HCT116 (cell line): ENCODE results near the gene CMIP. TPM values are rescaled to one million over a fixed set of nuclear protein-coding genes. Genes with fewer than 3 reads are reported as not detected.

ENCODE experiments used
- ATAC-seq: fragments of 200-7000 bp; cut with Tn5 transposase; 2 replicates; pipeline ENCODE4 v1.9.1; 2020; ENCODE audit warnings: mild to moderate bottlenecking, moderate library complexity
- BruUV-seq: library from RNA; stranded (reverse); fragments of 400-500 nt; replicated peaks from 2 replicates; lab custom pipeline; 2021; lab: Mats Ljungman, UMichigan
- CTCF ChIA-PET: fragments of 300-600 bp; sonication (Branson Sonifier 250); formaldehyde crosslinking; loops from one replicate; lab custom pipeline; 2021; ENCODE audit warnings: antibody characterized with exemption; lab: Charles Lee
- POLR2A ChIA-PET: fragments of 300-600, 350-600 bp; sonication (Branson Sonifier 250); formaldehyde crosslinking; loops from one replicate; lab custom pipeline; 2021; ENCODE audit warnings: antibody characterized with exemption; lab: Charles Lee
- RAD21 ChIA-PET, 2 experiments: fragments of 300-600 bp; sonication (Branson Sonifier 250); formaldehyde crosslinking; loops; one replicate each; lab custom pipeline; 2023; ENCODE audit warnings: low total read pairs in 2 of 2; ENCODE audit not compliant: uncharacterized antibody in 2 of 2, unreplicated experiment in 2 of 2, low non-redundant PET in 1 of 2; lab: Charles Lee
- DNase-seq: peaks from one replicate; pipeline ENCODE4 v3.0.0-alpha.2; 2010; ENCODE audit warnings: low read depth, low spot score
- H2AFZ ChIP-seq: fragments of 200-600 bp; shearing (Covaris generic), sonication (generic); 2 replicates; pipeline ENCODE4 v1.6.1; 2017; ENCODE audit warnings: low read depth, mixed run types, mixed read lengths, antibody characterized with exemption, low read length; ENCODE audit not compliant: poor library complexity, severe bottlenecking
- H3K27ac ChIP-seq: 2 replicates; pipeline ENCODE4 v1.5.1; 2012; ENCODE audit warnings: low read depth, low read length
- H3K27me3 ChIP-seq: fragments of 200-600 bp; sonication (generic); 2 replicates; pipeline ENCODE4 v1.6.1; 2016; ENCODE audit warnings: mixed run types, low read length, mixed read lengths; ENCODE audit not compliant: insufficient read depth
- H3K36me3 ChIP-seq, 2 experiments: fragments of 200-500 bp in 1 of 2; fragments of 200-600 bp in 1 of 2; sonication (Bioruptor generic) in 1 of 2; sonication (generic) in 1 of 2; 2 replicates each; pipeline versions ENCODE4 v1.5.1 to v1.6.1; 2014 to 2016; ENCODE audit warnings: low read length in 2 of 2, inconsistent platforms in 1 of 2, mixed read lengths in 1 of 2, mixed run types in 1 of 2; ENCODE audit not compliant: insufficient read depth in 2 of 2, control insufficient read depth in 1 of 2
- H3K4me1 ChIP-seq, 2 experiments: fragments of 200-600 bp in 1 of 2; sonication (generic) in 1 of 2; 2 replicates each; pipeline versions ENCODE4 v1.5.1 to v1.6.1; 2012 to 2017; ENCODE audit warnings: low read length in 2 of 2, inconsistent platforms in 1 of 2, mild to moderate bottlenecking in 1 of 2, mixed read lengths in 1 of 2, mixed run types in 1 of 2, moderate library complexity in 1 of 2; ENCODE audit not compliant: insufficient read depth in 2 of 2, control insufficient read depth in 1 of 2
- H3K4me2 ChIP-seq: fragments of 200-600 bp; sonication (generic); 2 replicates; pipeline ENCODE4 v1.6.1; 2017; ENCODE audit warnings: mixed run types, low read length, mixed read lengths
- H3K4me3 ChIP-seq, 2 experiments: fragments of 200-600 bp in 1 of 2; sonication (generic) in 1 of 2; replicated peaks in 1 of 2; 2 replicates each; pipeline ENCODE4 v1.5.1; 2011 to 2016; ENCODE audit warnings: low read length in 2 of 2, control low read depth in 1 of 2, low read depth in 1 of 2, mild to moderate bottlenecking in 1 of 2, mixed read lengths in 1 of 2, mixed run types in 1 of 2
- H3K79me2 ChIP-seq: fragments of 200-600 bp; sonication (generic); 2 replicates; pipeline ENCODE4 v1.6.1; 2017; ENCODE audit warnings: mild to moderate bottlenecking, mixed run types, low read length, moderate library complexity, mixed read lengths; ENCODE audit not compliant: insufficient read depth
- H3K9ac ChIP-seq: fragments of 200-600 bp; sonication (generic); 2 replicates; pipeline ENCODE4 v1.6.1; 2016; ENCODE audit warnings: low read length, mixed read lengths
- H3K9me2 ChIP-seq: fragments of 200-600 bp; sonication (generic), shearing (Covaris generic); 2 replicates; pipeline ENCODE4 v1.6.1; 2017; ENCODE audit warnings: mixed run types, mild to moderate bottlenecking, moderate library complexity; ENCODE audit not compliant: insufficient read depth
- H3K9me3 ChIP-seq, 2 experiments: fragments of 200-500 bp in 1 of 2; fragments of 200-600 bp in 1 of 2; sonication (Bioruptor generic) in 1 of 2; sonication (generic) in 1 of 2; 2 replicates each; pipeline ENCODE4 v1.6.1; 2014 to 2017; ENCODE audit warnings: low read length in 2 of 2, mixed read lengths in 2 of 2, inconsistent platforms in 1 of 2, low read depth in 1 of 2, mild to moderate bottlenecking in 1 of 2, mixed run types in 1 of 2, moderate library complexity in 1 of 2; ENCODE audit not compliant: control insufficient read depth in 1 of 2, insufficient read depth in 1 of 2
- H4K20me1 ChIP-seq: fragments of 200-600 bp; sonication (generic), shearing (Covaris generic); 2 replicates; pipeline ENCODE4 v1.6.1; 2017; ENCODE audit warnings: mixed run types, mild to moderate bottlenecking, moderate library complexity; ENCODE audit not compliant: insufficient read depth
- CEBPB ChIP-seq: IDR thresholded peaks from 2 replicates; pipeline ENCODE4 v1.6.1; 2012; ENCODE audit warnings: low read depth
- EZH2 ChIP-seq: fragments of 200-600 bp; sonication (generic); IDR thresholded peaks from 2 replicates; pipeline ENCODE4 v1.6.1; 2017; ENCODE audit warnings: antibody characterized with exemption, mixed run types
- JUND ChIP-seq: IDR thresholded peaks from 2 replicates; pipeline ENCODE4 v1.6.1; 2012
- YY1 ChIP-seq: IDR thresholded peaks from 2 replicates; pipeline ENCODE4 v1.6.1; 2011; ENCODE audit warnings: low read length, low read depth, moderate library complexity, mild to moderate bottlenecking; ENCODE audit not compliant: insufficient replicate concordance; ENCODE audit errors: extremely low read depth
- intact Hi-C: fragments of 100-400 bp; cut with micrococcal nuclease; formaldehyde crosslinking; loops from 2 replicates; pipeline ENCODE4 v1.10.0; 2022
- total RNA-seq: library from RNA; stranded (reverse); gene quantifications from one replicate; pipeline ENCODE4 v1.2.1, GENCODE V29; 2021; ENCODE audit not compliant: unreplicated experiment

Gene CMIP
- total RNA-seq, 1 experiment from 2014 or later, result 64.6 TPM

DNA sequence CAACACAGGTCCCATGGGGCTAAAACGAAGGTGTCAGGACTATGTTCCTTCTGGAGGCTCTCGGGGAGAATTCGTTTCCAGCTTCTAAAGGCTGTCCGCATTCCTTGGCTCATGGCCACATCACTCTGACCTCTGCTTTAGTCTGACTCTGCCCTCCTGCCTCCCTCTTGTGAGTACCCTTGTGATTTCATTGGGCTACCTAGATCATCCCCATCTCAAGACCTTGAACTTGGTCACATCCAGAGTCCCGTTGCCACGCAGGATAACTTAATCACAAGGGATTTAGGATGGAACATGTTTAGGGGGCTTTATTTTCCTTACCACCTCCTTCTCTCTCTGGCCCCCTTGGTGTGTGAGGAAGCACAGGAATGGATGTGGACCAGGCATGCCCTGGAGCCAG is 173.6 kb downstream of the CMIP start:
- Histone ChIP-seq H3K4me3 (no peak overlapping the region), H3K9me2 (no peaks in the 10 kb centered on the region), H3K9me3 (no peaks in the 10 kb centered on the region), H3K9ac (no peak overlapping the region), H2AFZ (no peak overlapping the region), H3K27me3 (no peaks in the 10 kb centered on the region), H3K4me1 (peaks cover 3 to 19% of the 10 kb centered on the region in 2 experiments; a peak in 3 of 4 replicates), H3K27ac (no peak overlapping the region), H4K20me1 (no peaks in the 10 kb centered on the region), H3K79me2 (peaks cover 55% of the 10 kb centered on the region; the same call in 1 of the 2 replicates), H3K36me3 (peaks cover 0 to 5% of the 10 kb centered on the region in 2 experiments; a peak in 2 of 4 replicates), H3K4me2 (no peak overlapping the region)
- DNase-seq (no peak), ATAC-seq (no peak)
- TF ChIP-seq CEBPB (no peak), JUND (no peak)
- RAD21 ChIA-PET, result no interaction called here
- BruUV-seq, result no TSS peak
- intact Hi-C loops, result no loop called here
- POLR2A ChIA-PET, result no interaction called here
- CTCF ChIA-PET, result interaction anchor here (1.4 kb wide), 1 partner anchor 112 kb away, joined by 4 read pairs; no protein-coding TSS in a partner anchor

DNA sequence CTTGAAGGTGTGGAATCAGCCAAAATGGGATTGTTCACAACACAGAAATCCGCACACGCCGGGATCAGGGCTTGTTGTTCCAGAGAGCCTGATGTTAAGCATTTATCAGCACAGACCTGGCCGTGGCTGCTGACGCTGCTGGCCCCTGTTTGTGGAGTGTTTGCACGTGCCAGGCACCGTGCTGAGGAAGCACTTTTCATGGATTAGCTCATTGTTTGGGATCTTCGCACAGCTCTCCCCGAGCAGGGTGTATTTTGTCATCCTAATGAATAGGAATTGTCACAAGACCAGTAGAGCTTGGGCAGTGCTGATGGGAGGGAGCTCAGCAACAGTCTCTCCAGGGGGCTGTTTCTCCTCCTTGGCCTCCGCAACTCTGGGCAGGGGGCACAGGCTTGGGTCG is 174.1 kb downstream of the CMIP start:
- ChIA-PET CTCF (interaction anchor here (1.4 kb wide), 1 partner anchor 111 kb away, joined by 4 read pairs; no protein-coding TSS in a partner anchor), RAD21 (no interaction called here), POLR2A (no interaction called here)
- Histone ChIP-seq H3K9me2 (no peaks in the 10 kb centered on the region), H2AFZ (no peak overlapping the region), H3K4me3 (no peak overlapping the region), H3K4me1 (peaks cover 3 to 24% of the 10 kb centered on the region in 2 experiments; a peak in 3 of 4 replicates), H3K27ac (no peak overlapping the region), H3K9ac (no peak overlapping the region), H3K9me3 (no peaks in the 10 kb centered on the region), H3K36me3 (peaks cover 0 to 5% of the 10 kb centered on the region in 2 experiments; a peak in 2 of 4 replicates), H4K20me1 (no peaks in the 10 kb centered on the region), H3K4me2 (no peak overlapping the region), H3K27me3 (no peaks in the 10 kb centered on the region), H3K79me2 (peaks cover 52% of the 10 kb centered on the region)
- intact Hi-C loops, result no loop called here
- no peak for DNase-seq
- BruUV-seq, result no TSS peak
- ATAC-seq, result no peak
- TF ChIP-seq EZH2, result no peak
- TF ChIP-seq YY1, result no peak
- TF ChIP-seq, all 23 proteins: peak for 0
